Hematopoietic multipotent progenitor cell treated with erythropoietin and hydrocortisone succinate and interleukin-3 and kit ligand, for 4 days (in vitro differentiated cells): Measurements from ENCODE around the gene CAPZB.

Experiments
- DNase-seq: peaks from one replicate; pipeline ENCODE4 v3.0.0-alpha.2; 2015

The CAPZB gene

GRCh38 chr1:19447550-19447949, 37.8 kb downstream of the CAPZB start:
- DNase-seq = no peak

- DNase-seq = peak; percentile 56
These were observed 39.7 kb downstream of the CAPZB start for GRCh38 chr1:19445417-19446342.

- DNase-seq = no peak
These were observed 40.9 kb downstream of the CAPZB start for GRCh38 chr1:19444296-19445021.

GRCh38 chr1:19443326-19443725, 42.0 kb downstream of the CAPZB start:
- no peak for DNase-seq

- no peak for DNase-seq
These were observed 42.9 kb downstream of the CAPZB start for GRCh38 chr1:19442154-19443096.

- DNase-seq = no peak
These were observed 44.1 kb downstream of the CAPZB start for GRCh38 chr1:19441048-19441780.

- peak; percentile 62 for DNase-seq
These were observed 45.7 kb downstream of the CAPZB start for GRCh38 chr1:19439464-19440171.

- DNase-seq = no peak
These were observed 46.7 kb downstream of the CAPZB start for GRCh38 chr1:19438516-19439195.

- DNase-seq = no peak
These were observed 47.4 kb downstream of the CAPZB start for GRCh38 chr1:19437891-19438294.

GRCh38 chr1:19436716-19437476, 48.4 kb downstream of the CAPZB start:
- DNase-seq = peak; percentile 84

- DNase-seq = no peak
These were observed 49.4 kb downstream of the CAPZB start for GRCh38 chr1:19435851-19436455.

GRCh38 chr1:19435181-19435580, 50.2 kb downstream of the CAPZB start:
- DNase-seq = peak; percentile 56

GRCh38 chr1:19433719-19433998, 51.7 kb downstream of the CAPZB start:
- no peak for DNase-seq

- DNase-seq = no peak
These were observed 52.2 kb downstream of the CAPZB start for GRCh38 chr1:19432943-19433718.

- DNase-seq = no peak
These were observed 54.9 kb downstream of the CAPZB start for GRCh38 chr1:19430121-19431068.

- no peak for DNase-seq
These were observed 55.7 kb downstream of the CAPZB start for GRCh38 chr1:19429611-19430010.

GRCh38 chr1:19427087-19427781, 58.1 kb downstream of the CAPZB start:
- DNase-seq = no peak
